Cerebellar nuclear complex (tissue), 1 donor: ENCODE measurements around the gene NANOG.
A peak's percentile ranks its signal among the peaks of the same experiment; 100 is the strongest.
"Not testable (repeated sequence)": the region's sequence is repeated elsewhere in the genome, so short reads cannot be mapped to it uniquely, and the experiment has no call there.

Experiments used
- DNase-seq, 2 experiments: peaks; one replicate each; lab custom pipeline; 2025; lab: John Stamatoyannopoulos, UW

NANOG gene

DNA sequence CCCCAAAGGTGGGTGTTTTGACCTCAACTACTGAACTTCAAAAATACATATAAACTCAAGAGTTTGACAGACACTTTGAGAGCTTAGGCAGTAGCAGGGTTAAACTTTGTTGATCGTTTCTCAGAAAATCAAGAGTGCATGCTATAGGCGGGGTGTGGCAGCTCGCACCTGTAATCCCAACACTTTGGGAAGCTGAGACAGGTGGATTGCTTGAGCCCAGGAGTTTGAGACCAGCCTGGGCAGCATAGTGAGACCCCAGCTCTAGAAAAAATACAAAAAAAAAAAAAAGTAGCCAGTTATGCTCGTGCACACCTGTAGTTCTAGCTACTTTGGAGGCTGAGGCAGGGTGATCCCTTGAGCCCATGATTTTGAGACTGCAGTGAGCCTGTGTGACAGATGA, 12.3 kb downstream of the NANOG start:
- no peak for DNase-seq

DNA sequence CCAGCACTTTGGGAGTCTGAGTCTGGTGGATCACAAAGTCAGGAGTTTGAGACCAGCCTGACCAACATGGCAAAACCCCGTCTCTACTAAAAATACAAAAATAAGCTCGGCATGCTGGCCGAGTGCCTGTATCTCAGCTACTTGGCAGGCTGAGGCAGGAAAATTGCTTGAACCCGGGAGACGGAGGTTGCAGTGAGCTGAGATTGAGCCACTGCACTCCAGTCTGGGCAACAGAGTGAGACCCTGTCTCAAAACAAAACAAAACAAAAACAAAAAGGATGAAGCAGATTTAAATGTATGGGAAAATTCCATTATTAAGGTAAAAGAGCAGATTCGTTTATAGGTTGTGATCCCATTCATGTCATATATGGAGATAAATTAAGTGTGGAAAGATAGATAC, 17.1 kb downstream of the NANOG start:
- not testable (repeated sequence) for DNase-seq

DNA sequence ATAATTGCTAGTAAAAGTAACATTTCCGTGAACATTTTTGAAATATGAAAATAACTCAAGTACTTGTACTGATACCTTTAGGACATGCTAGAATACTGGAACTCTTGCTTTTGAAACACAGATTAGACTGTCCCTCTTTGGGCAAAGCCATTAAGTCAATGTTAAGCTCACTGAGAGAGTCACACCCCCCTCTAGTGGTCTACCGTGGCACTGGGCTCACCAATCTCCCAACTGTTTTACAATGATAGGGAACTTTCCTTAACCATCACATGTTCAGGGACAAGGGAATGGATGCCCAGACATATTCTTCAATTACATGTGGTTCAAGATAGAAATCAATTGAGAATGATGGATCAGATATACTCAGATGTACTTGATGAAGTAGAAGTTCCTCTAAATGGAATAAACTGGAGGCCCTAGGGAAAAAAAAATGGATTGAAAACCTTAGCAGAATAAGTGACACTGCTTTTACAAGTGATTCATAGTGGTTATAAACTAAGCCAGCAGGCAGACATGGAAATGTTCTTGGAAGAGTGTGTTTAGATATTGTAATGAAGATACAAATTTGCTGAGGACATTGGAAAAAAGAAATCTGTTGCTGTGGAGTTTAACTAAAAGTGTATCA, 17.8 kb downstream of the NANOG start:
- DNase-seq: no peak

DNA sequence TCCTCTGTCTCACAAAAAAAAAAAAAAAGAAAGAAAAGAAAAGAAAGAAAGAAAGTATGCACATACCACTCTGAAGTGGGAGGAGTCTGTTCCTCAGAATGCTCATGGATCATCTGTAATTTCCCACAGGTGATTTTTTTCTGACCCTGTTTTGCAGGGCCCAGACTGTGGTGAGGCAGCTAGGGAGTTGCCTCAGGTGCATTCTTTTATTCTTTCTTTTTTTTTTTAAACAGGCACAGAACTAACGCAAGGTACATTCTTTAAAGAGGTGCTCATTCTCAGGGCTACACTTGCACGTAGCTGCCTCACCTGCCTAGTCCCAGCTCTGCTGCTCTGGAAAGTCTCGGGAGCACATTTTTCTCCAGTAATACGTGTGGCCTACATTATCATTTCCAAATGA, 36.6 kb downstream of the NANOG start:
- not testable (repeated sequence) for DNase-seq

DNA sequence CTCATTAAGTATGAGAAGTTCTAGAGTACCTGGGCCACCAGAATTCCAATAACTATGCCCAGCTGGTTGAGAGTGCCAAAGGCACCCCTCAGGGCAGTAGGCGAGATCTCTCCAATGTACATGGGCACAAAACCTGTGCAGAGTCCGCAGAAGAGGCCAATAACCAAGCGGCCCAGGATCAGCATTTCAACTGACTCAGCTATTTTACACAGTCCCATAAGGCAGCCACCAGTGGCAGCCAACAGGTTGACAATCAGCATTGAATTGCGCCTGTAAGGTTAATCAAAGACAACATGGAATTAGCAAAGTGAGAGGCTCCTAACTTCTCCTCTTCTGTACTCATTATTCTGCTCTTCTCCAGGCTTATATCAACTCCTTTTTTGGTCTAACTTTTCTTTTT, 40.5 kb downstream of the NANOG start:
- not testable (repeated sequence) for DNase-seq

DNA sequence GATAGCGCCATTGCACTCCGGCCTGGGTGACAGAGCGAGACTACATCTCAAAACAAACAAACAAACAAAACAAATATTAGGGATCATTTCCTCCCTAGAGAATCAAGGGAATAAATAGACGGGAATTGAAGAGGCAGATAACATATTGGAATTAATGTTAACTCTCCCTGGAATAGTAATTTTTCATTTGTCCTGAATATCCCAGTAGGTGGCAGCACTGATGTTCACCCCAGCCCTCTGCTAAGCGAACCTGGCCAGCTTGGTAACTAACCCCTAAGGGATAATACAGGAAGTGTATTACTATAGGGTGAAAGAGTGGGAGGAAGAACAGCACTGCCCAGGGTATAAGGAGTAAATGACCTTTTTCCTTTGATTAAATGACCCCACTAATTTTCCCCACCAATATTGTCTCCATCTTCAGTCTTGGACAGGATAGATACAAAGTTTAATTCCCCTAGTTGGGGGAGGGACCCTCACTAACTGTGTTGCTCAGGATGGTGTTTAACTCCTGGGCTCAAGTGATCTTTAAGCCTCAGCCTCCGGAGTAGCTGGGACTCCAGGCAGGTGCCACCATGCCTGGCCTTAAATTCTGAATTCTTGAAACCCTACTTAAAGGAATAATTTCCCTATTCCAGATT, 43.0 kb downstream of the NANOG start:
- no peak for DNase-seq

DNA sequence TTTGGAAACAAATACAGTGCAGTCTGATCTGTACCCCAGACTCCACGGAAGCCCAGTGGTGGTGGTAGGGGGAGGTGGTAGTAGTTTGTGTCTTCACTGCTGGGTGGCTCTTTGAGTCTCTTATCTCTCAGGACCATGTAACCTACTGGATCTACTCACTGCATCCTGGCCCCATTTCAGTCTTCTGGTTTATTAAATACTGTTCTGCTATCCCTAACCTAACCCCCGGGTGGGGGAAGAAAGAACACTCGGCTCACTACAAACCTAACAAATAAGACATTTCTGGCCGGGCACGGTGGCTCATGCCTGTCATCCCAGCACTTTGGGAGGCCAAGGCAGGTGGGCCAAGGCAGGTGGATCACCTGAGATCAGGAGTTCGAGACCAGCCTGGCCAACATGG, 44.0 kb downstream of the NANOG start:
- not testable (repeated sequence) for DNase-seq

DNA sequence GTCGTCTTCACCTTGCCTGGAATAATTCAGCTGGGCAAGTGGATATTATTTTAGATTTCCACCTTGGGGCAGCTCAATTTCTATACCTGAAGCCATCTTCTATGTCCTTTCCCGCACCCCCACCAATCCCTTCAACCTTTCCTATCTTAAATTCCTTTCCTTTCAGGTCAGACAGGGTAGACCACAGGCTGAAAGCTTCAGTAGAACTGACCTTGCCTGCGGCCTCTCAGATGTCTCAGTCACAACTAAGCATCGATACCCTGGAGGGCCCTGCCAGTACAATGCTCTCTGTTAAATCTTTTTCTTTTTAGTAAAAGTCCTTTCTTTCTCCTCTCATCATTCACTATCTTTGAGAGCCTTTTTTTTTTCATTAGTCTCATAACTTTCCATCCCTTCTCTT, 44.6 kb downstream of the NANOG start:
- no peak for DNase-seq

DNA sequence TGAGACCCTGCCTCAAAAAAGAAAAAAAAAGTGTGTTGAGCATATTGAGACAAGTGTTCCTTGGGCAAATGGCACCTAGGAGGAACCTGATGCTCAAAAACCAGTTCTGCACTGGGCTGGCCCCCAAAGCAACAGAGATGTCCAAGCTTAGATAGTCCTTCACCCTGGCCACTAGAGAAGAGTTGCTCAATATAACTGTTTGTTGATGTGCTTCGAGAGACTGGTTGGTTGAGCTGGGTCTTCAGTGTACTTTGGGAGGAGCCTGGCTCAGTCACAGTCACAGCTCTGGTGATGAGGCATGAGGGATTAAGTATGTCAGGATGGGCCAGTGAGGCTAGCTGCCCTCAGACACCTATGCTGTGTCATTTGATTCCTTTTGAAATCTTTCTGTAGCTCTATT, 45.5 kb downstream of the NANOG start:
- DNase-seq: no peak

DNA sequence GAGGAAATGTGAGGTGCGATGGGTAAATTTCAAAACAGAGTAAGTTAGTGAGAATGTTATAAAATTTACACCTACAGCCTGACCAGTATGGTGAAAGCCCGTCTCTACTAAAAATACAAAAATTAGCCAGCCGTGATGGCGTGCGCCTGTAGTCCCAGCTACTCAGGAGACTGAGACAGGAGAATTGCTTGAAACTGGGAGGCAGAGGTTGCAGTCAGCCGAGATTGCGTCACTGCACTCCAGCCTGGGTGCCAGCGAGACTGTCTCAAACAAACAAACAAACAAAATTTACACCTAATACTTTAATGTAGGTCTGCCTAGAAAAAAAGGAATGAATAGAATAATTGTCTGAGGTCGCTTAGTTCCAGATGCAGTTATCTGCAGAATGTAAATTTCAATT, 45.9 kb downstream of the NANOG start:
- DNase-seq: no peak

DNA sequence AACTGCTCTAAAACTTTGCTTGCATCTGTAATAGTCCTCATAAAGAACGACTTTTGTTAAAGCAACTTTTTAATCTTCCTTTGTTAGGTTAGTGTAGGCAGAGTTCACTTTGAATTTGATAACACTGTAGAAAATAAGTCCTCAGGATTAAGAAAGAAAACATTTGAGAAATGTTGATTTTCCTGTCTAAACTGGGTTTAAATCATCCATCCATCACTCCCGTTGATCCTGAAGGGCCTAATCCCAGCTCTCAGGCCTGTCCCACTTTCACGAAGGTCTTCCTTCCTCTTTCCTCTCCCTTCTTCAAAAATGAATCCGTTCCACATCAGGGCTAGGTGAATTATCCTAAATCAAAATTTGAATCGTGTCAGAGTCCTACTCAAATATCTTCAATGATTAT, 46.6 kb downstream of the NANOG start:
- DNase-seq: no peak

DNA sequence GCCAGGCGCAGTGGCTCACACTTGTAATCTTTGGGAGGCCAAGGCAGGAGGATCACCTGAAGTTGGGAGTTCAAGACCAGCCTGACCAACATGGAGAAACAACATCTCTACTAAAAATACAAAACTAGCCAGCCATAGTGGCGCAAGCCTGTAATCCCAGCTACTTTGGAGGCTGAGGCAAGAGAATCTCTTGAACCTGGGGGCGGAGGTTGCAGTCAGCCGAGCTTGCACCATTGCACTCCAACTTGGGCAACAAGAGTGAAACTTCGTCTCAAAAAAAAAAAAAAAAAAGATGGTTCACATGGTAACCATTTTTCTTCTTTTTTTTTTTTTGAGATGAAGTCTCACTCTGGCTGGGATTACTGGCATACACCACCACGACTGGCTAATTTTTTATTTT, 48.2 kb downstream of the NANOG start:
- no peak for DNase-seq

DNA sequence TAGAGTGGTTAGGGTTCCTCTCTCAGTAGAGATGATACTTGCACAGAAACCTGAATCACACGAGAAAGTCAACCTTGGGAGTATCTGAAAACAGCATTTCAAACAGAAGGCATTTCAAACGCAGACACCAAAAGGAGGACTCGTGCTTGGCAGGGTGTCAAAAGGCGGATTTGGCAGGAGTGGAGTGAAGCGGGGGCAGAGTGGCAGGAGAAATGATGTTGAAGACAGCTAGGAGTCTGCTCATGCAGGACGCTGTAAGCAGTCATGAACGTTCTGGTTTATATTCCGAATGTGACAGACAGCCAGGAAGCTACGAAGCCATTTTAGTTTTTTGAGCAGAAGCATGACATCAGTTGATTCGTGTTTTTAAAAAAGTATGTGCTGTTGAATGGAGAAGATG, 50.0 kb downstream of the NANOG start:
- peak; percentile 22 to 67 for DNase-seq

DNA sequence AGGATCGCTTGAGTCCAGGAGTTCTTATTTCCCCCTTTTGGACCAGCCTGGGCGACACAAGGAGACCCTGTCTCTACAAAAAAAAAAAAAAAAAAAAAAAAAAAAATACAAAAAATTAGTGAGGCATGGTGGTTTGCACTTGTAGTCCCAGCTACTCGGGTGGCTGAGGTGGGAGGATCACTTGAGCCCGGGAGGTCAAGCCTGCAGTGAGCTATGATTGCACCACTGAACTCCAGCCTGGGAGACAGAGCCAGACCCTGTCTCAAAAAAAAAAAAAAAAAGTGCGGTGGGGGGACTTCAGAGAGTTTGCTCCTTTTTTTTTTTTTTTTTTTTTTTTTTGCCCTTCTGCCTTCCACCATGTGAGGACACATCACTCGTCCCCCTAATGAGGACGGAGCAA, 50.6 kb downstream of the NANOG start:
- DNase-seq: not testable (repeated sequence)

DNA sequence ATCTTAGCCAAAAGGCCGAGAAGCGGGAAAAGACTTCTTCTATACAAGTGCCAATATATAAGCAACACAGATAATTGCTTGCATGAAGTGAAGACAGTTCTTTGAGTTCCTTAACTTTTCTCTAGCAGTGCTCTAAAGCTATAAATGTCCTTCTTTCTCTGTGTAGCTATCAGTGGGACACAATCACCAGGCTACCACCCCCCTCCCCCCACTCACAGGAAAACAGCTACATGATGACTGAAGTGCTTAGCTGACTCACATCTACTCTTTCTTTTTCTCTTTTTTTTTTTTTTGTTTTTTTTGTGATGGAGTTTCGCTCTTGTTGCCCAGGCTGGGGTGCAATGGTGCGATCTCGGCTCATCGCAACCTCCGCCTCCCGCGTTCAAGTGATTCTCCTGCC, 53.2 kb downstream of the NANOG start:
- DNase-seq: not testable (repeated sequence)

DNA sequence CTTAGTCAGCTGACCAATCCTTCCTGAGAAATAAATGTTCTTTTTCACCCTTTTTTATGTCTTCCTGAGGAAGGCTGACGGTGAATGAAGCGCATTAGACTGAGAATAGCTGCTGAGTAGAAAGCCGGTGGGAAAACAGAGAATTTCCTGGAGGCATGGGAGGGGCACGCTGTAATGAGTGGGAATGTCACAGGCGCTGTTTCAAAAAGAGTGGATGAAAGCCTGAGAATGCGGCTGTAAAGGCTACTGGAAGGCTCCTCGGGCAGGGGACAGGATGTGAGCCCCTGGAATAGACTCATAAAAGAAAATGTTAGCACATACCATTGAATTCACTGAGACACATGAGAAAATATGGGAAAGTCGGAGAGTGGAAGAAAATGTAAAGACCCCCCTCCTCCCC, 53.9 kb downstream of the NANOG start:
- not testable (repeated sequence) for DNase-seq

DNA sequence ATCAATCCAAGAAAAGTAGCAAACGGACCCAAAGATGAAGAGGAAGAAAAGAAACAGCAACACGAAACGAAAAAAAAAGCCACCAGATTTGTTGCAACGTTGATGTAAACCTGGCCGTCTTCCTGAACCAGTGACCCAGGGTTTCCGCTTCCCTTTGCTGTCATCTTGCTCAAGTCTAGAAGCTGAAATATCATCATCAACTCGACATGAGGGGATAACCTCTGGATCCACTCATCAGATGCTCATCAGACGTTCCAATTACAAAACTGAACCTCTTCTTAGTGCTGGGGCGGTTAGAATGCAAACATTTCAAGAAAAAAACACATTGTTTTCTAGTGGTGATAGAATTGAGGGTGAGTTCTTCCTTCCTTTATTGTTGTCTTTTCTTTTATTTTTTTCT, 54.4 kb downstream of the NANOG start:
- DNase-seq: not testable (repeated sequence)

DNA sequence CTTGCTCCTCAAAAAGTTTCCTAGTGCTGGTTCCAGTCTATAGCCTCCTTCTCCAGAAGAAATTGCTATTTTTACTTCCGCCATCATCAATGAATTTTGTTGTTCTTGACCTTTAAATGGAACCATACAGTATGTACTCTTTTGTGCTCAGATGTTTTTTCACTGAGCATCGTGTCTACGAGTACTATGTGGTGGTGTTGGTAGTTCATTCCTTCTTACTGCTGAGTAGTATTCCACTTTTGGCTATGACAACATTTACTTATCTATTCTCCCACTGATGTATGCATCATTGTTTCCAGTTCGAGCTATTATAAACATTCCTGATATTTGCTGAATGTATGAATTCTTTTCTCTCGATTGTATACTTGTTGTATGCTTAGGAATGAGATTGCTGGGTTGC, 54.9 kb downstream of the NANOG start:
- no peak for DNase-seq

DNA sequence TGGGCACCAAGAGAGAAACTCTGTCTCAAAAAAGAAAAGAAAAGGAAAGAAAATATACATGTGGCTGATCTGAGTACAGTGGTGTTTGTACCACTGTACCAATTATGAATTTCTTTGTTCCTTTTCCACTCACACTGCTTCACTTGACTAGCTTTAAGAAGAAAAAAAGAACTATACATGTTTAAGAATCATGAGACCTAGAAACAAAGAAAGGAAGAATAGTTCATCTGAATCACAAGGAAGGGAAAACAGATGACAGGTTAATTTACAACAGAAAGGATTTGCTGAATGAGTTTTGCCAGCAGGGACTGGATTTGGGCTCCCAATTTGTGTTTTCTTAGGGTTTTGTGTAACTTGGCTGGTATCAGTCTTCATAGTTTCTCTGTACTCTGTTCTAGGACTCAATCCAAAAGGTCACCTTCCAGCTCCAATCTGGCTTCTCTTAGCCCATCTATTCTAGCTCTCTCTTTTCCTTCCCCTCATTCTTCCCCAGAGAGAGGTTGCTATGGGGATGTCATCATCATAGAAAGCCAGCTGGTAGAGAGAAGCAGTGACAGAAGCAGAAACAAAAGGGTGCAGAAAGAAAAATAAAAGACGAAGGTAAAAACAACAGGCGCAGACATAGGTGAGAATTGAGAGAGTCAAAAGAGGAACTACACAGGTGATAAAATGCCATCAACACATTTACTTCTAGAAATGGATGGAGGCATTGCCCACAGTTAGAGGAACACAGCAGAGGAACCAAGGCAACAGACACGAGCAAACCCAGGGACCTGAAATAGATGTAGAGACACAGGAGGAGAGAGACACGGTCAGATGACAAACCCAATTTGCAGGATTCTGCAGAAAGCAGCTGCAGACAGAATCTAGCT, 58.3 kb downstream of the NANOG start:
- peak in 1 of 2 experiments; percentile 1 for DNase-seq

DNA sequence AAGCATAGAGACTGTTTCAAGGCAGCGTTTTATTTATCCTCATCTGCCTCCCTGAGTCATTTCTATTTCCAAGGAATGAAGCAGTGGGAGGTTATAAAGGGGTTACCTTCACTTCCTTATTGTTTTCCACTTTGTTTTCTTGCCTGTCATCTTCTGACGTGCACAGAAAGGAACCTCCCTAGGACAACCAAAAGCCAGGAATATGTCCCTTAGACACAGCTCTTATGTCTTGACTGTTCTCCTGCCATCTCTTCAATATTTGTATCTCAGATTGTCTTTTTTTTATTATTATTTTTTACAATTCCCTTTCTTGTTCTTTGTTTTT, 58.9 kb downstream of the NANOG start:
- not testable (repeated sequence) for DNase-seq
